Activated naive CD4-positive, alpha-beta T cell treated with anti-CD3 and anti-CD28 coated beads, Interleukin-2, amount 10 ng/mL, durations not matched to agents 5 hours and 36 hours (primary cell): ENCODE measurements around the gene FDX1. TPM values are rescaled to one million over a fixed set of nuclear protein-coding genes. Genes with fewer than 3 reads are reported as not detected.

ENCODE experiments used
- total RNA-seq, 2 experiments: library from RNA; stranded (reverse); gene quantifications; one replicate each; pipeline ENCODE4 v1.2.3, GENCODE V29; 2021

FDX1 gene
- 1 to 10 TPM; 9.1 to 9.6 TPM for total RNA-seq

GRCh38 chr11:110429731-110430266 is at the start of gene FDX1:
Gene FDX1, plus strand, starts transcription at chr11:110429948. Its CDS starts 173 bp downstream, at chr11:110430121.

Other genes starting within 250 kb of the FDX1 start
- gene RDX, start 133.3 kb upstream of the FDX1 start, total RNA-seq: 10 to 100 TPM; 30.3 to 38.4 TPM